Measurements from ENCODE around the gene RBM8A.
A peak's percentile ranks its signal among the peaks of the same experiment; 100 is the strongest.
"Not testable (repeated sequence)": the region's sequence is repeated elsewhere in the genome, so short reads cannot be mapped to it uniquely, and the experiment has no call there.

The RBM8A gene

GRCh38 chr1:145956361-145956760 is 29.1 kb upstream of the RBM8A start:
- no peak for DNase-seq

GRCh38 chr1:145955436-145955835 is 28.2 kb upstream of the RBM8A start:
- no peak for DNase-seq

DNA sequence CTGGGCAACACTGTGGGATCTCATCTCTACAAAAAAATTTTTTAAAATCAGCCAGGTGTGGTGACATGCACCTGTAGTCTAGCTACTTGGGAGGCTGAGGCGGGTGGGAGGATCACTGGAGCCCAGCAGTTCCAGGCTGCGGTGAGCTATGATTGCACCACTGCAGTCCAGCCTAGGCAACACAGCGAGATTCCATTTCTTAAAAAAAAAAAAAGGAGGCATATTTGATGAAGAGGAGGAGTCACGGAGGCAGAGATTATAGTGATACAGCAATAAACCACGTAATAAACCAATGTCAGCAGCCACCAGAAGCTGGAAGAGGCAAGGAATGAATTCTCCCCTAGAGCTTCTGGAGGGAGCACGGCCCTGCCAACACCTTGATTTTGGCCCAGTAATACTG is 26.6 kb upstream of the RBM8A start:
- no peak for DNase-seq

- DNase-seq: no peak
Measured at GRCh38 chr1:145952903-145953302, 25.6 kb upstream of the RBM8A start.

DNA sequence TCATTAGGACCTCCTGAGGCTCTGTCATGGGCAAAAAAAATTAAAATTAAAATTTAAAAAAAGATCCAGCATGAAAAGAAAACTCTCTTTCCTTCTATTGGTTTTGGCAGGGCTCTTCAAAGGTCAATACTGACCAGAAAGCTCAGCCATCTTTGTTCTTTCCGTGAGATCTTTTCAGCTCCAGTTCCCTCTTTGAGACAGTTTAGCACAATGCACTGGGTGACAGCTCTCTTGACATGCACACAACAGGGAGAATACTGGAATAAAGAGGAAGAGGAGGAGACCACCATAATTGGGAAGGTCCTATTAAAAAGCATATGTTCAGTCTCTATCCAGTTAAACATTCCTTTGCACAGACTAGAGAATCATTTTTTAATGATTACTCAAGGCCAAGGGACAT is 24.2 kb upstream of the RBM8A start:
- no peak for DNase-seq

DNA sequence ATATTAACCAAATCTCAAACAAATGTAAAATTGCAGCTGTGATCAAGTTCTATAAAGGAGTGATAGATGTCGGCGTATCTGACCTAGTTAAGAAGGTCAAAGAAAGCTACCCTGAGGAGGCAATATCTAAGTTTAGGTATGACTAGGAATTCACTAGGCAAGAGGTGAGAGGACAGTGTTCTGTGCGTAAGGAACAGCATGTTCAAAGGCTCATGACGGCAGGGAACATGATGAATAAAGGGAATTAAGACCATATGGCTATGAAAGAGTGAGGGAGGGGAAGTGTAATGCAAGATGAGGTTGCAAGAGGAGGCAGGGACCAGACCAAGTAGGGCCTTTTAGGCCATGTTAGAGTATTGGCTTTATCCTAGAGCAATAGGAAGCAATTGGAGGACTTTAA is 21.9 kb upstream of the RBM8A start:
- DNase-seq: no peak

- no peak for DNase-seq
Measured at GRCh38 chr1:145947551-145947950, 20.3 kb upstream of the RBM8A start.

GRCh38 chr1:145946477-145946986 is 19.2 kb upstream of the RBM8A start:
- no peak for DNase-seq

DNA sequence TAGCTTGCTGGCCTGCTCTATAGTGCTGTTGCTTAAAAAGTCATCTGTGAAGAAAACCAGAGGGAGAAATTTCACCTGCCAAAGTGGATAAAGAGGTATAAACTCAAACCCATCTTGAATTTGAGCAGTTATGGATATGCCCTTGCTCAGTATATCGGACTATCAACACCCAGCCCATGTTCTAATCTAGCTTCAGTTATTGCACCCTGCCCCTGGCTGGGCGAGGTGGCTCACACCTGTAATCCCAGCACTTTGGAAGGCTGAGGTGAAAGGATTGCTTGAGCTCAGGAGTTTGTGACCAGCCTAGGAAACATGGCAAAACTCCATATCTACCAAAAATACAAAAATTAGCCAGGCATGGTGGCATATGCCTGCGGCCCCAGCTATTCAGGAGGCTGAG is 17.2 kb upstream of the RBM8A start:
- DNase-seq: no peak

GRCh38 chr1:145942871-145943270 is 15.6 kb upstream of the RBM8A start:
- DNase-seq: no peak

DNA sequence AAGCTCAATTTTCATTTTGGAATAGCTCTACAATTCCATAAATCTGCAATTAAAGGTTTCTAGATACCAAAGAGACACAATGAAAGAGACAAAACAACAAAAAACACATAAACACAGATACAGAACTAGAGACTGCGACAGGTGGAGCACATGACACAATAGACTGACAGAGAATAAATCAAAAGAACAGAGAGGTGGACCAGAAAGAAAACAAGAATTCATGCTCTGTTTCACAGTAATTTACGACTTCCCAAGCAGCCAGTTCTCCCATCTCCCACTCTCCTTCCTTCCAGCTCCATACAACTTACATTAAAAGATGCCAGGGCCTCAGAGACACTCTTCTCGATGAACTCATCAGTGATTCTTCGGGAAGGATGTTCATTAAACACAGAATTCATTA is 15.1 kb upstream of the RBM8A start:
- DNase-seq: no peak

DNA sequence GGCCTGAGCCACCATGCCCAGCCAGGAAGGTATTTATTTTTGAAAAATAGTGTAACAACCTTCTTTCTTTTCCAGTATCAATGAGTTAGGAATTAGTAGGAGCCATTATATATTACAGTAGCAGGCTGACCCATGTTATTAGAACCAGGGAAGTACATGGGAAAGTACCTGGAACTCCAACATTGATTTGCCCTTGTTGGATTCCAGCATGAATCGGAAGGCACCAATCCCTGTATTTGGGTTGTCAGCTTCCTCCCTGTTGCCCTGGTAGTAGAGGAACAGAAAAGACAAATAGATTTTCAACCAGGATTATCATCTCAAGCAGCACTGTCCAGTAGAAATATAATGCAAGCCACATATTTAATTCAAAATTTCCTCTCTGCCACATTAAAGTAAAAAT is 10.2 kb upstream of the RBM8A start:
- DNase-seq: no peak

- DNase-seq: no peak
Measured at GRCh38 chr1:145936247-145936646, 9.0 kb upstream of the RBM8A start.

GRCh38 chr1:145935708-145936107 is 8.4 kb upstream of the RBM8A start:
- DNase-seq: no peak

- DNase-seq: not testable (repeated sequence)
Measured at GRCh38 chr1:145932522-145933009, 5.3 kb upstream of the RBM8A start.

GRCh38 chr1:145927916-145928643 is 796 bp upstream of the RBM8A start:
- DNase-seq: no peak

GRCh38 chr1:145926686-145927062 is 610 bp downstream of the RBM8A start:
- peak; percentile 6 for DNase-seq

- no peak for DNase-seq
Measured at GRCh38 chr1:145922266-145922665, 5.0 kb downstream of the RBM8A start.

DNA sequence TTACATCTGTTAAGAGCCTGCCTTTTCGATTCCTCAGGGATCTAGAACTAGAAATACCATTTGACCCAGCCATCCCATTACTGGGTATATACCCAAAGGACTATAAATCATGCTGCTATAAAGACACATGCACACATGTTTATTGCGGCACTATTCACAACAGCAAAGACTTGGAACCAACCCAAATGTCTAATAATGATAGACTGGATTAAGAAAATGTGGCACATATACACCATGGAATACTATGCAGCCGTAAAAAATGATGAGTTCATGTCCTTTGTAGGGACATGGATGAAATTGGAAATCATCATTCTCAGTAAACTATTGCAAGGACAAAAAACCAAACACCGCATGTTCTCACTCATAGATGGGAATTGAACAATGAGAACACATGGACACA is 7.0 kb downstream of the RBM8A start:
- not testable (repeated sequence) for DNase-seq

- peak; percentile 20 for DNase-seq
Measured at GRCh38 chr1:145918992-145919939, 8.0 kb downstream of the RBM8A start.

GRCh38 chr1:145918144-145918991 is 8.9 kb downstream of the RBM8A start, which contains the start of gene PEX11B:
TSS of gene PEX11B (minus strand) at chr1:145918717. CDS start at chr1:145918688, 29 bp downstream.
- peak; percentile 90 for DNase-seq

DNA sequence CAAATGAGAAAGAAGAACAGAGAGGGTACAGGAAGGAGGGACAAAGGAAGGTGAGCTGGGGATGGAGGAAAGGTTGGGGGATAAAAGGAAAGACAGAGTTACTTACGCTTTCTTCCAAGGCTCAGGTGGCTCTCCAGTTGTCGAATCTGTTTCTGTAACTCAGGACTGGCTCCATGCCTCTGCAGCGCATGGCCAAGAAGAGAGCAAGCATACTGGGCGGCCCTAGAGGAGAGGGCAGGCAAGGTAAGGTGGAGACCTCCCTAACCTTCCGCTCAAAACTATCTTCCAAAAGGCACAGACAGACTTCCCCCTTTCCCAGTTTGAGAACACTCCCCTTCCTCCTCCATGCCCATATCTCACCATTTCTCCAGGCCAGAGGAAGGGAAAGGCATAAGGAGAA is 9.7 kb downstream of the RBM8A start:
- no peak for DNase-seq
